Activated CD4-positive, alpha-beta T cell treated with anti-CD3 and anti-CD28 coated beads, Interleukin-2, amount 50 U/mL, for 24 hours (primary cell): ENCODE data around the gene SPATA6.
"Not testable (repeated sequence)": the region's sequence is repeated elsewhere in the genome, so short reads cannot be mapped to it uniquely, and the experiment has no call there.

Source experiments
- DNase-seq, 2 donors: peaks; one replicate each; pipeline ENCODE4 v3.0.0-alpha.2; 2020; ENCODE audit warnings: low read depth in 1 of 2, low spot score in 1 of 2

Gene SPATA6

DNA sequence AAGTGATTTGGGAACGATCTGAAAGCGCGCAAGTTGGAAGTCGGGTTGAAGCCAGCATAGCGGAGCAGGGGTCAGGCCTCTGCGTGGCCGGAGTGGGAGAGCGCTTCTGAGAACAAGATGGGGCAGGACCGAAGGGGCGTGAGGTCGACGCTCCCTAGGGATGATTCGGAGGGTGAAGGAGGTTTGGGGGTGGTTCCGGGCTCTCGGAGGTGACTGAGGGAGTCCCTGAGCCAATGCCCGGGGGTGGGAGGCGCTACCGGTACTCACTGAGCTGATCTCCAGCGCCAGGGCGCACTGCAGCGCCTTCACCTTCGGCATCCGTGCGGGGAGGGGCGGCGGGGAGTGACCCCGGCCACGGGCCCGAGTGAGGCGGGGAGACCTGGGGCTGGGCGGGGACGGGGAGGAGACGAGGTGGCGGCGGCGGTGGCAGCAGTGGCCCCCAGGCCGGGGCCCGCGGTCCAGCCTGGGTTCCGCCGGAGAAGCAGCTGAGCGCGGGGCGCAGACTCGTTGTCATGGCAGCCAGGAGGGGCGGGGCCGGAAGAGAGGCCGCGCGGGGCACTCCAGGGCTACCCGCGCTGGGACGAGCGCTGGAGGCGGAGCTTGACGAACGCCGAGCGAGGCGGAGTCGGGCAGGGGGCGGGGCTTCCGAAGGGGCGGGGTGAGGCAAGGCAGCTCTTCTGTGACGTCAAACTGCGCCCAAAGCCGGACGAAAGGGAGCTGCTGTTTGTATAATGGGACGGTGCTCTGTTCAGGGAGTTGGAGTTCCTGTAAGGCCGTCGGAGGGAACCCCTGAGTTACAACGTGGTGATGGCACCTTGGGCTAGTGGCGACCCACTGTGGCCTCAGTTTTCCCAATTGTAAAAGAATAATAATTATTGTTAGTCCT is at the start of gene SPATA6:
Gene SPATA6 (minus strand): TSS at position 514 of the 886 bp plus-strand sequence. CDS start 196 bp downstream, at position 318.
- peak; percentile 90 to 93 for DNase-seq

DNA sequence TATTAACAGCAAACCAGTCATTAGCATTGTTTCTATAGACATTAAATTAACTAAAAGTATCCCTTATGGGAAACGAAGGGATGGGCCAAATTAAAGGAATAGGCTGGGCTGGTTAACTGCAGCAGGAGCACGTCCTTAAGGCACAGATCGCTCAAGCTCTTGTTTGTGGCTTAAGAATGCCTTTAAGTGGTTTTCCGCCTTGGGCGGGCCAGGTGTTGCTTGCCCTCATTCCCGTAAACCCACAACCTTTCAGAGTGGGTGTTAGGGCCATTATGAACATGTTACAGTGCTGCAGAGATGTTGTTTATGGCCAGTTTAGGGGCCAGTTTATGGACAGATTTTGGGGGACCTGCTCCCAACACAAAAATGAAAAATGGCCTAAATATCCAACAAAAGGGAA is 47.9 kb upstream of the SPATA6 start:
- DNase-seq, result not testable (repeated sequence)

DNA sequence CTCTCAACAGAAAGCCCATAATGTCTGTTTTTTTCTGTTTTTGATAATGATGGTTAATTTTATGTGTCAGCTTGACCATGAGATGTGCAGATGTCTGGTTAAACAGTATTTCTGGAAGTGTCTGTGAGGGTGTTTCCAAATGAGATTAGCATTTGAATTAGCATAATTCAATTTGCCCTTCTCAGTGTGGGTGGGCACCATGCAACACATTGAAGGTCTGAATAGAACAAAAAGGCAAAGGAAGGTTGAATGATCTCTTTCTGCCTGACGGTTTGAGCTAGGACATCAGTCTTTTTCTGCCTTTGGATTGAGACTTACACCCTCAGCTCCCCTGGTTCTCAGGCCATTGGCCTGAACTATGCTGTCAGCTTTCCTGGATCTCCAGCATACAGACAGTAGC is 34.9 kb upstream of the SPATA6 start:
- DNase-seq, result no peak

DNA sequence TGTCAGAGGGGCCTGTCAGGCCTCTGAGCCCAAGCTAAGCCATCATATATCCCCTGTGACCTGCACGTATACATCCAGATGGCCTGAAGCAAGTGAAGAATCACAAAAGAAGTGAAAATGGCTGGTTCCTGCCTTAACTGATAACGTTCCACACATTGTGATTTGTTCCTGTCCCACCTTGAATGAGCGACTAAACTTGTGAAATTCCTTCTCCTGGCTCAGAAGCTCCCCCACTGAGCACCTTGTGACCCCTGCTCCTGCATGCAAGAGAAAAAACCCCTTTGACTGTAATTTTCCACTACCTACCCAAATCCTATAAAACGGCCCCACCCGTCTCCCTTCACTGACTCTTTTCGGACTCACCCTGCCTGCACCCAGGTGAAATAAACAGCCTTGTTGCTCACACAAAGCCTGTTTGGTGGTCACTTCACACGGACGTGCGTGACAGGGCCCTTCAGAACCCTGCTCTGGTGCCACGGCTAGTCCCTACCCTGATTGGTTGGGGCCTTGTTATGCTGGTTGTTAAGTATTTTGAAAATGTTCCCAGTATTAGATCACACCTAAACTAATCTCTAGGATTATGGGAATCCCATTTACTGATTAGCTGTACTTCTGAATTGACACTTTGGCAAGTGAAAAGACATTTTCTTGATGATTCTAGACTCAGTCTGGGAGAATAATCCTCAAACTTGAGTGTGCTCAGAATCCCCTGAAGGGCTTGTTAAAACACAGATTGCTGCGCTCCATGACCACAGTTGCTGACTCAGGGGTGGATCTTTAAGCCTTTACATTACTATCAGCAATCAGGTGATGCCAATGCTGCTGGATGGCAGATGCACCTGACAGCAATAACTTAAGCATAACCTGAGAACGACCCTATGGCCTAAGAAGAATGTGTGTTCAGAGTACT is 28.8 kb upstream of the SPATA6 start:
- DNase-seq, result no peak

DNA sequence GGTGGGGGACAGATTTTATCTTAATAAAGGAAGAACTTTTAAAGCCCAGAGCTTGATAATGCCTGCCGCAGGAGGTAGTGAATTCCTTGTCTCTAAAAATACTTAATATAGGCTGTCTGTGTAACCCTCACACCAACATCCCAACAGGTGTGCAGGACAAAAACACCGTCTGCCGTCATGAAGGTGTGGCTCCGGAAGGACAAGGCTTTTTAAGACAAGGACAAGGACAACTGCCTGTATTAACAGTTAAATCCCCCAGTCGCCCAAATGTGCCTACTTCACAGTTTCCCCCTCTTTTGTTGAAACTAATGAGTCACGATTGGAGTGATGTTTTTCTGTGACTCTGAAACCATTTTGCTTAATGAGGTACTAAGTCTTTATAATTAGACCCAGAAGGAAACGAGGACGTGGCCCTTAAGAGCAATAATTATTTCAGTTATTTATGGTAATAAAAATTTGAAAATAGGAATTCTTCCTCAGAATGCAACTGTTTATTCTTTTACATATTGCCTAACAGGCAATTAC is 27.3 kb upstream of the SPATA6 start:
- no peak for DNase-seq

DNA sequence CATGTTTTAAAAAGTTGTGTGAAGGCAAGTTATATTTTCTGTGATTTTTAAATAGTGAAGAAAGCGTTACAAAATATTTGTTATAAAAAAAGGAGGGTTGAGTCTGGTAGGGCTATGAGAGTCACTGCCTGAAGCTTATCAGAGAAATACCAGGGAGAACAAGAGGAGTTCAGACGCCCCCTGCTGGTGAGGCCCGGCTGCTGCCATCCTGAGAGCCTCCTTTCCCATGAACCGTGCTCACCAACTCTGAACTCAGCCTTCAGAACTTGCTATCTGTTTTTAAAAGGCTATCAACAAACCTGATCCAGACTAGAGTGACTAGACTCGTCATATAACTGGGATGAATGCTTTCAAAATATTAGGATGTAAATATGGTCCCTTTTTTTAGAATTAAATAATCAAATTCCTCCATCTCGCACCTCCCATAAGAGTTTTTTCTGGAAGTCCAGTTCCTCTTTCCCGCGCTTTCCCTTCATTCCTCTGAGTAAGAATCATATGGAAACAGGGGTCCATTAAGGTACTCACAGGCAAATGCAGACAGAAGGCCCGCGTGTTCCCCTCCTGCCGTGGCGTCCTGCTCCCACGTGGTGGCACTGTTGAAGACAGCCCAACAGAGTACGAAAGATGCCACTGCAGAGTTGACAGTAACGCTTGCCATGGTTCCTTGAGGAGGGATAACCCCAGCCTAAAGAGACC is 26.2 kb upstream of the SPATA6 start:
- DNase-seq, result peak; percentile 34 to 53

DNA sequence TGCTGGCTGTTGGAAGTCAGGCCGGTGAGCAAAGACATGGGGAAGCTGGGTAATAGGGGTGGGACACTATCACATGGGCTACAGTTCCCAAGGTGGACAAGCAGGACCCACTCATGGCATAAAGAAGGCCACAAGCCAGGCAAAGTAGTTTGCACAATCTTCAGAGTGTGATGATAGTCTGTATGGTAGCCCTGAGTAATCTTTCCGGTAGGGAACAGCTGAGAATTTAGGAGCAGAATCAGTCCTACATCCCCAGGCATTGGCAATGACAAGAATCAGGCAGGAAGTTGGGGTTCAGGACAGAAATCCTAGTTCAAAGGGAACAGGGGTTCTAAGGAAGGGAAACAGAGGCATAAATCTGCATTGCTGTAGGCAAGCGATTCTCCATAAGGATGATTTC is 23.9 kb upstream of the SPATA6 start:
- no peak for DNase-seq

DNA sequence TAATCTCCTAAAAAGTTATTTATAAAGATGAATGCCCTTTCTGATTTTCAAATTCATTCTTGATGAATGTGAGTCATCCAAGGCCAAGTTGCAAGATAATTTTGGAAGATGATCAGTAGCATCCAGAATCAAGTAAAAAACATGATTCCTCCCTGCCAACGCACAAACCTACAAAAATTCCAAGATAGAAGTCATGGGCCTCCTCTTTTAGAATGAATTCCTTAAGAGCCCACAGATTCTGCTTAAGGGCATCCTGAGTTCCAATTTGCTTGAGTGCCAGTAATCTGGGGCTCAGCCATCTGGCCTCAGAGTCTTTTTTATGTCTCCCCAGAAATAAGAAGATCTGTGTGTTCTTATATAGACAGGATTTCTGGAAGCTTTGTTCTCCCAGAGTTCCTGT is 23.2 kb upstream of the SPATA6 start:
- DNase-seq, result no peak

DNA sequence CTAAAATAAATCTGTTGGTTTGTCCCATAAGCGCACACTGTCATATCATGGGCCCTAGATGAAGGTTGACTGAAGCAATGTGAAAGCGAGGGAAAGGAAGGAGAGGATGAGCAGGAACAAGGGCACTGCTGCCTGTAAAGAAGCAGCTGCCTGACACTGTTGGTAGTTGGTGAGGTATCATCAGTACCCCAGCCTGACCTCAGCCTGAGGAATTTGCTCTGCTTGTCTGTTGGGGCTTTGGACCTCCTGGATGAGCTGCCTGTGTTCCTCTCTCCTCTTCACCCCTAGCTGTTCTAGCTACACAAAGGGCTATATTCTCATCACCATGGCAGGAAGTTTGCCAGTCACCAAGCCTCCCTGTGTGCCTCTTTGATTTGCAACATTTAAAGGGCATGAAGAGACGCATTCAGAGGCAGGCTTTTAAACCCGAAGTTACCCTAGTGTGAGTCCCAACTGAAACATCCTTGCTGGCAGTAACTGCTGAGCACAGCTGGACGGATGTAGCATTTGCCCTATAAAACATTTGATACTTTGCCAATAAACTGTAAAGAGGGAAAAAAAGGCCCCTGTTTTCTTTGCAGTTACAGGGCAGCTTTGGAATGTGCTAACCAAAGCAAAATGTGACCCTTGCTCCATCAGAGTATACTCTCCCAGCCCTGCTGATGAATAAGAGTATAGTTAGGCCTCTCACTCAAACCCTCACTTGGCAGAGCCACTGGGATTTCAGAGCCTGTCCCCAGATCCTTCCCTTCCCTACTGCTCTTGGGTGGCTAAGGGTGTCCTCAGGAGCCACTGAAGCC is 22.2 kb upstream of the SPATA6 start:
- DNase-seq, result no peak

DNA sequence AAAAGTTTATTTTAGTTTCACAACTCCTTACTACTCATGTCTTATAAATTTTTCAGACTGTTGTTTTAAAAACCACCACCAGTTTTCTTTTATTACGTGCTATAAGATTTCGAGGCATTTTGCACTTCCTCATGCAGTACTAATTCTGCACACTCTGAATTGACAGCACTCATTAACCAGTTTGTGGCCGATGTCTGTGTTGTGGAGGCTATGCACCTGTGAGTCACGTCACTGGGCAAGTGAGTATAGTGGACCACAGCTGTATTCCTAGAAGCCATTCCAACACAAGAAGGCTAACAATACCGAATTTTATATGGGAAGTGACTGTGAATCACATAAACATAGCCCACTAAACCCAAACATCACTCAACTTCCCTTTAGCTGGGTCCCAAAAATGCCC is 21.0 kb upstream of the SPATA6 start:
- no peak for DNase-seq

DNA sequence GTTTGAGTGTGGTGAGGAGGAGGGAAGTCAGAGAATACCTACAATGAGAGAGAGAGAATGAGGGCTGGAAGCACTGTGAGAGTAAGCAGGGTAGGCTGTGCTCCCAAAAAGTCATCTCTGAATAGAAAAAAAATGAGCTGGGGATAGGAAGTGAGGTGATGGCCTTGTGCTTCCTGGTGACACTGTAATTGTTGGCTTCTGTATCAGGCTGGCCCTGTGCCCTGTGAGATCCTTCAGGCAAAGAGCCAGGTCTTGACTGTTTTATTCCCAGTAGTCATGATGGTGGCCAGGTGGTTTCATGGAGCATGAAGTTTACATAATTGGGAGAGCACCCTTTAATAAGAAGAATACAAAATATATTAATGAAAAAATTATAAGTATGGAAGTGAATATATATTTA is 20.4 kb upstream of the SPATA6 start:
- no peak for DNase-seq

DNA sequence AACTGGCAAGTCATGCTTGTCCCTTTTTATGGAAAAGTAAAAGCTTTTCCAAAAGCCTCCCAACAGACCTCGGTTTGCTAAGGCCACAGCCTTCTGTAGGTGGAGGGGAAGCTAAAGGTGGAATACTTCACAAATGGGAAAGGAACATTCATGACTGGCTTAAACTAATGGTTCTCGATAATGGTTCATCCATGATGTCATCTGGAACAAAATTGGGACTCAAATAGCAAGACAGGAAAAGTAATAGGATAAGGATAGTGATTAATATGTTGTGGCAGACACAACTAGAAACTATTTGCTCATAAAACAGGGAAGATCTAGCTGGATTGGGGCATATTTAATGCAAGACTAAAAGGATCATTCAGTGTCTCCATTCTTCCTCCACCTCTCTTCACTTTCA is 16.7 kb upstream of the SPATA6 start:
- no peak for DNase-seq

DNA sequence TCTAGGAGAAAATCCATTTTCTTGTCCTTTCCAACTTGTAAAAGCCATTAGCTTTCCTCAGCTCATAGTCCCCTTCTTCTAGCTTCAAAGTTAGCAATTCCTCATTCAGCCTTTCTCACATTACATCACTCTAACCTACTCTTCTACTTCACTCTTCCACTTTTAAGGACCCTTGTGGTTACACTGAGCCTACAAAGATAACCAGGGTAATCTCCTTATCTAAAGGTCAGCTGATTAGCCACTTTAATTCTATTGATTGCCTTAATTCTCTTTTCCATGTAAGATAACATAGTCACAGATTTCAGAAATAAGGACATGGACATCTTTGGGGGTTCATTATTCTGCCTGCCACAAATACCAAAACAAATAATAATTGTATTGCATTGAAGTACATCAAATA is 8.5 kb upstream of the SPATA6 start:
- no peak for DNase-seq

DNA sequence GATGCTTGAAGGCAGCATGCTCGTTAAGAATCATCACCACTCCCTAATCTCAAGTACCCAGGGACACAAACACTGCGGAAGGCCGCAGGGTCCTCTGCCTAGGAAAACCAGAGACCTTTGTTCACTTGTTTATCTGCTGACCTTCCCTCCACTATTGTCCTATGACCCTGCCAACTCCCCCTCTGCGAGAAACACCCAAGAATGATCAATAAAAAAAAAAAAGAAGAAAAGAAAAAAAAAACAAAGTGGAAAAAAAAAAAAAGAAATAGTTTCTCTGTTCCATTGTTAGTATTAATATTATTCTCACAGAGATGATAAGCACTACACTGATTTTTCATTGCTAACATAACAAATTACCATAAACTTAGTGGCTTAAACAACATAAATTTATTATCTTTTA is 8.0 kb upstream of the SPATA6 start:
- not testable (repeated sequence) for DNase-seq

DNA sequence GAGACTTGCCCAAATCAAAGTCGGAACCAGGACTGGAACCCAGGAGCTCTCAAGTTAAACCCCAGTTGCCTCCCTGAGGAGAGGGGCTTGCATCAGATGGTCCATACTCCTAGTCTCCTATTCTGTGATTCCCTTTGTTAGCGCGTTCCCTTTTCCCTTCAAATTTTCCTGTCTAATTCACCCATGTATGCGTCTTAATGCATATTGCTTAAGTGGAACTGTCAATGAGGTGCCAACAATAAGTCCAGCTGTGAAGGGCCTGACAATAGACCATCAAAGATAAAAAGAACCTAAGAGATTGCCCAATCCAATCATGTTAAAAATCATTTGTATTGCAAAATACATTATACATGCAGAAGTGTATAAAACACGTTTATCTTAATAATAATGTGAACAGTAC is 634 bp upstream of the SPATA6 start:
- DNase-seq, result no peak

DNA sequence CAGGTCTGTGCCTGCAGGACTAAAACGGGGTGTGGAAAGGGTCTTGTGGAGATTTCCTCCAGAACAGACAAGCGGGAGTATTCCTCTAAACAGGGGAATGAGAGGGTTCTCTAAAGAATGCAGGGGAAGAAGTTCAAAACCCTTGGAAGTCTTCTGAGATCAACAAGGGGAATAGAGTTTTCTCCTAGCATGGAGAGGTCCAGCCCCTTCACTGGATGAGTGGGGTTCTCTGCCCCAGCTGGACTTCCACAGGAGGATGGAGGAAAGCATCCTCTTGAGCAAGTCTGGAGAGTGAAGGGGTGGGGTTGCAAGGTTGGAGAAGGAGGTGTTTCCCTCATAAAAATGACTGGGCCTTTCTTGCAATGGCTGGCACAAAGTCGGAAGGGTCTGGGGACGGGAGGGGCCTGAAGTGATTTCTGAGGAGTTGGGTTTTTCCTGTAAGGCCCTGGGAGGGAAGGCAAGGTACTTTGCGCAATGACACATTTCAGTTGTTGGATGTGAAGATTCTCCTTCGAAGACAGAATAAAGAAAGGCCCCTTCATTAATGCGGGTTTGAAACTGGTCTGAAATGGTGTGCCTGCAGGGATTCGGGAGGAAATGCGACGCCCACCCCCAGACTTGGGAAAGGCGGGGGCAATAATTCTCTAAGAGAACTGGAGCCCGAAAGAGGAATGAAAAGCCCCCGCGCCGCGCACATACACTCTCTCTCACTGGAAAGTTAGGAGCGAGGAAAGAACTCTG is 884 bp downstream of the SPATA6 start:
- DNase-seq, result no peak

DNA sequence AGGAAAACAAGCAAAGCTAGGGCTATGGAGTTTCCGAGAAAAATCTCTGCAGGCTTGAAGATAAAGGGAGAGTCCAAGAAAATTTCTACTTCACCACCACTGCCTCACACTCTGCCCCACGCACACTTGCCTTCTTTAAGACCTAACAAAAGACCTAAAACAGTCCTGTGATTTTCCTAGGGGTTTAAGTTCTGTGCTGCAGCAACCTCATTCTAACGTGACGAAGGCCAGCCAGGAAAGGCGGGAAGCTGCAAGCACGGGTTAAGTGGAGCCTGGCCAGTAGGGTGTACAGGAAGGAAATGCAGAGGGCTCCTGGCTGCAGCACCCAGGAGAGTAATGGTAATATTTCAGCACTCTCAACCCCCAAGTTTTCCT is 1.5 kb downstream of the SPATA6 start:
- no peak for DNase-seq

DNA sequence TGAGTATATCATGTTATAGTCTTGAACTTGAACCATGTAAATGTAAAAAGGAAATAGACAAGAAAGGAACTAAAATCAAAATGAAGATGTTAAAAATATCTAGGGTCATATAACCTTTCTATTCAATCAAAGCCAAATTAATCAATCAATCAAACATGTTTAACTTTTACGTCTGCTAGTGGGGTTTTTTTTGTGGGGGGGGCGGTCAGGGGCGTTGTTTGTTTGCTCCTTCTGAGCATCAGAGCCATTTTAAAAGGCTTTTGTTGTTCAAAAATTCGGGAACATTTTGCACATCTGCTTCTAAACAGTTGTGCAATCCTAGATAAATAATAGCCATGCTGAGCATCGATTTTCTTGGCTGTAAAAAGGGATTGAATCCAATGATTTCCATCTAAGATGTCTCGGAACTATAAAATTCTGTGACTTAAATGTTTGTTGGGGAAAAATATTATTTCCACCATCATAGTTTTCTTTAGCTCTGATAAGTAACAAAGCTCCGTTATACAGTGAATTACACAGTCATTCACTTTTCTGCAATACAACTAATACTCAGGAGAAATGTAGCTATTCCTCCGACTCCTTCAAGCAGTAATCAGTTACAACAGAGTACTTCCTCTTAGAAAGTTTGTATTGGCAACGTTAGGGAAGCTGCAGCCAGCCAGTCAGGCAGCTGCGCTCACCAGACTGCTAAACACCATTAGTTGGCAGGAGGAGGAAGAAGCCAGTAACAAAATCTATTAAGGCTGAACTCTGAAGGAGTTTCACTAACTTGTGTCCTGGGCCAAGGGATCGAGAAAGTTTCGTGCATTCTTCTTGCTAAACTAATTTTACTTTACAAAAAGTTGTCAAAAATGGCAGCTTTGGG is 2.2 kb downstream of the SPATA6 start:
- DNase-seq, result no peak

DNA sequence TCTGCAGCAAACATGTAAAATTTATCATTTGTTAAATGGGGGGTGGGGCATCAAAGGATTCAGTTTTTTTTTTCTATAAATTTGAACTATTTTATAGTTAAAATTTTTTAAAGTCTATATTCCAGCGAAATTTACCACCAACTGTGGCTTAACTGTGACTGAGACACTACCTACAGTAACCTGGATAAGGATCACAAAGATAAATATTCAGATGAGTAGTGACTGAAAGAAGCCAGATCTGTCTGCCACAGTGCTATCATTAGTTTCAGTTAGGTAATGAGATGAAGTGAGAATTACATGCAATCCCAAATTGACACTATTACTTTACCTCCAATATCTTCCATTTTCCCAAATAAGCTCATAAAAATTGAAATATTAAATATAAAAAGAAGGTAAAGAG is 5.4 kb downstream of the SPATA6 start:
- no peak for DNase-seq
